Skeletal muscle satellite cell (primary cell): ENCODE results near the gene PCAT6. TPM values are rescaled to one million over a fixed set of nuclear protein-coding genes. Genes with fewer than 3 reads are reported as not detected.

ENCODE experiments used
- H3K27me3 ChIP-seq: 2 replicates; pipeline ENCODE4 v1.7.0; 2013; ENCODE audit warnings: low read length; ENCODE audit not compliant: control insufficient read depth, insufficient read depth
- H3K36me3 ChIP-seq: 2 replicates; pipeline ENCODE4 v1.7.0; 2013; ENCODE audit warnings: mild to moderate bottlenecking, control low read depth, low read length; ENCODE audit not compliant: insufficient read depth
- H3K4me1 ChIP-seq: 2 replicates; pipeline ENCODE4 v1.7.0; 2013; ENCODE audit warnings: low read length; ENCODE audit not compliant: control insufficient read depth, insufficient read depth
- H3K4me2 ChIP-seq: 2 replicates; pipeline ENCODE4 v1.7.0; 2013; ENCODE audit warnings: mild to moderate bottlenecking, low read length
- H3K4me3 ChIP-seq: 2 replicates; pipeline ENCODE4 v1.7.0; 2013; ENCODE audit warnings: low read length
- H3K9ac ChIP-seq: 2 replicates; pipeline ENCODE4 v1.7.0; 2013; ENCODE audit warnings: mild to moderate bottlenecking, low read depth, low read length, moderate library complexity
- H3K9me3 ChIP-seq: replicated peaks from 2 replicates; pipeline ENCODE4 v1.7.0; 2013; ENCODE audit warnings: mild to moderate bottlenecking, control low read depth, low read length
- small RNA-seq: library from RNA; depleted of rRNA; stranded (forward); fragments of <200 nt; gene quantifications from one replicate; pipeline ENCODE3, GENCODE V24; 2012

The PCAT6 gene

GRCh38 chr1:202852163-202852904 lies 41.6 kb downstream of the PCAT6 start:
- Histone ChIP-seq H3K9ac (no peak overlapping the region), H3K9me3 (no peaks in the 10 kb centered on the region), H3K36me3 (no peaks in the 10 kb centered on the region), H3K4me3 (no peak overlapping the region), H3K27me3 (no peaks in the 10 kb centered on the region), H3K4me1 (no peaks in the 10 kb centered on the region), H3K4me2 (no peak overlapping the region)

- Histone ChIP-seq H3K4me1 (no peaks in the 10 kb centered on the region), H3K36me3 (no peaks in the 10 kb centered on the region), H3K9ac (no peak overlapping the region), H3K27me3 (no peaks in the 10 kb centered on the region), H3K9me3 (no peaks in the 10 kb centered on the region), H3K4me2 (no peak overlapping the region), H3K4me3 (no peak overlapping the region)
Measured at GRCh38 chr1:202854787-202855186, 44.0 kb downstream of the PCAT6 start.

DNA sequence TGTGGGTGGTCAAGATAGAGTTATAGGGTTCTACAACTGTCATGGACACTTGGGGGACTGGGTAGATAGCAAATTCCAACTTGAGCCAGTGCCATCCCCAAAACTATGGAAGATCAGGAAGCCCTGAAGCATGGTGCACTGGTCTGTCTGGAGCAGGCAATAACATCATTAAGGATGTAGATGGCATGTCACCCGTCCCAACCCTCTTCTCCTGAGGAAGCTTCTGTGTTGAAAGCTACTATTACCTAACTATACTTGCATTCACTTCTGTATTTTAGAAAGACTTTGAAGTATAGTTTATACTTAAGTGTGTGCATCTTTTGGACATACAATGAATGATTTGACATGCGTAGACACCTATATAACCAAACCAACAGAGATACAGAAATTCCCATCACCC lies 45.3 kb downstream of the PCAT6 start:
- H3K4me1 ChIP-seq = peaks cover 4% of the 10 kb centered on the region
- no peaks in the 10 kb centered on the region for H3K9me3 ChIP-seq
- H3K36me3 ChIP-seq = no peaks in the 10 kb centered on the region
- H3K9ac ChIP-seq = no peak overlapping the region
- no peaks in the 10 kb centered on the region for H3K27me3 ChIP-seq
- no peak overlapping the region for H3K4me2 ChIP-seq
- H3K4me3 ChIP-seq = no peak overlapping the region

DNA sequence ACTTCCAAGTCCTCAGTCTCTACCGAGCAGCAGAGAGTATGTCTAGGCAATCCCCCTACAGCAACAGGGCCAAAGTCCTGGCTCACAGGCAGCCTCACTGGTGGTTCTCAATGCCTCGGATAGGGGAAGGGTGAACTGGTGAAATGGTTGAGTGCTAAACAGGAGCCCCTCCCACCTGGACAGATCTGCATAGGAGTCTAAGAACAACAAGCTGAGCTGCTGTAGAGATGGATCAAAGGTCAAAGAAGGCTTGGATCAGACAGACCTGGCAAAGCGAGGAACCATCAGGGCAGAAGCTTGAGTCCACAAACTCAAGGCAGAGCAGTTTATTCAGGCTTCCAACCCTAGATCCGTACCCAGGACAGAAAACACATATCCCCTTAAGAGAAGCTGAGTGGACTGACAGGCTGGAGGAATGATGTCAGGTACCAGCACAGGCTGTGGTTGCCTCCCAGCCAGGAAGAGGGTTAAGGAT lies 46.4 kb downstream of the PCAT6 start:
- H3K9me3 ChIP-seq = no peaks in the 10 kb centered on the region
- no peak overlapping the region for H3K4me2 ChIP-seq
- H3K27me3 ChIP-seq = no peaks in the 10 kb centered on the region
- peaks cover 4% of the 10 kb centered on the region for H3K4me1 ChIP-seq
- H3K4me3 ChIP-seq = no peak overlapping the region
- H3K9ac ChIP-seq = no peak overlapping the region
- no peaks in the 10 kb centered on the region for H3K36me3 ChIP-seq

GRCh38 chr1:202858331-202858730 lies 47.6 kb downstream of the PCAT6 start:
- H3K4me3 ChIP-seq = no peak overlapping the region
- peaks cover 4% of the 10 kb centered on the region for H3K4me1 ChIP-seq
- no peak overlapping the region for H3K4me2 ChIP-seq
- H3K9me3 ChIP-seq = no peaks in the 10 kb centered on the region
- peaks cover 4% of the 10 kb centered on the region for H3K27me3 ChIP-seq
- no peak overlapping the region for H3K9ac ChIP-seq
- H3K36me3 ChIP-seq = no peaks in the 10 kb centered on the region

- Histone ChIP-seq H3K4me3 (no peak overlapping the region), H3K9ac (no peak overlapping the region), H3K9me3 (no peaks in the 10 kb centered on the region), H3K27me3 (peaks cover 4% of the 10 kb centered on the region), H3K4me2 (no peak overlapping the region), H3K36me3 (no peaks in the 10 kb centered on the region), H3K4me1 (peaks cover 4% of the 10 kb centered on the region)
Measured at GRCh38 chr1:202858789-202859414, 48.1 kb downstream of the PCAT6 start.

DNA sequence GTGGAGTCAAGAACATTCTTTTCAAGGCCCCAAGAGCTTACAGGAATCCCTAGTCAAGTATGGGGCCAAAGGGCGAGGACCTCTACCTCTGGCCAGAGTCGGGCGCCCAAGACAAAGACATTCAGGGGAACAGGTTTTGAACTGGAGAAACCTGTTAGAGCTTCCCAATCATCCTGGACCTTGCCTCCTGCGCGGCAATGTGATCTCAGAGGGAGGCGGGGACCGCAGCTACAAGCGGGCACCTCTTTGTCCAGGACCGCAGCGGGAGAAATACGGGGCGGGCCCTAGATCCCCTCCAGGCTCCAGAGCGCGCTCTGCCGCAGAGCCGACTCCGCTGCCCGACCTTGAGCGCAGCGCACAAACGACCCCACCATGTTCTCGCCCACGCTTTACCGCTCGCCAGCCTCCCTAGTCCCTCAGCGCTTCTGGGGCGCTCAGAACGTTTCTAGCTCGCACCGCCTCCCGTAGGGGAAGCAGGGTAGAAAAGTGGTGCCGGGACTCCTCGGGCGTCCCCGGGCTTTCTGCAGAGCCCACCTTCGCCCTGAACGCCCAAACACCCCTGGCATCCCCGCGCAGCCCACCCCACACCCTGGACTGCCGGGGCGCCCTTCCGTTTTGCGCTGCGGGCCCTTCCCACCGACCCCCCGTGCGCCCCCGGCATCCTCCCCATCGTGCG lies 50.1 kb downstream of the PCAT6 start:
- Histone ChIP-seq H3K4me1 (peaks cover 4% of the 10 kb centered on the region), H3K4me2 (peak overlapping the region; percentile 99), H3K27me3 (peaks cover 12% of the 10 kb centered on the region), H3K4me3 (peak overlapping the region; percentile 82), H3K9me3 (no peaks in the 10 kb centered on the region), H3K36me3 (no peaks in the 10 kb centered on the region), H3K9ac (peak overlapping the region; percentile 42)

Small RNAs within 50 kb of the gene (small RNA-seq; reads per million reads assigned to genes)
- not detected for gene AC098934.3
